Kidney capillary endothelial cell (primary cell): Measurements from ENCODE around the gene NDUFB10.

ENCODE experiments used
- DNase-seq: peaks from one replicate; pipeline ENCODE4 v3.0.0-alpha.2; 2018; ENCODE audit warnings: low spot score

The NDUFB10 gene

DNA sequence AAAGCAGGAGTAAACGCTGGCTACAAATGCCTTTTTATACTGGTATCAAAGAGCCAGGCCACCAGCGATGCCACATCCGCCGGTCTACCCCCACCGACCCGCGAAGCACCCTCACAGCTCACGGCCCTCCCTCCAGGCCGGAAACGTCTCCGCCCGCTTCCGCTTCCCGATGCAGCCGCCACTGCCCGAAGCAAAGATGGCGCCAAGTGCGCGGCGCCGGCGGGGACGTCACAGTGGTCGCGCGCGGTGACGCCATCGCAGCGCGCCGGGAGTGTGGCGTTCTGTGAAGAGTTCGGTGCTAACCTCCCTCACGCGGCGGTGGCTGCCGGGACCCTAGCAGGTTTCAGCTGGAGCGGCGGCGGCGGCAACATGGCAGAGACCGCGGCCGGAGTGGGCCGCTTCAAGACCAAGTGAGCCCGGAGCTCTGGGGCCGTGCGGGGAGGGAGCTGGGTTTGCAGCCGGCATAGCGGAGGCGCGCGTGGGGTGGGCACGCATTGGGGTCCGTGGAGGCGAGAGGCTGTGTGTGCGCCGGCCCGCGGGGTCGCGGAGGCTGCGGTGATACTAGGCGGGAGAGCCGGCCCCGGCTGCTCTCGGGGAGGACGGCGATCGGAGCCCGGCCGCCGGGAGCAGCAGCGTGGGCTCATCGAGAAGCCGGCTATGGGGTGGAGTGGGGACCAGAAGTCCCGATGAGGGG is 12.6 kb downstream of the NDUFB10 start, which contains the start of gene TBL3:
TBL3 (plus strand) TSS at position 258 of the 694 bp plus-strand sequence; CDS start at position 370, 112 bp downstream.
- DNase-seq, result peak; percentile 95

DNA sequence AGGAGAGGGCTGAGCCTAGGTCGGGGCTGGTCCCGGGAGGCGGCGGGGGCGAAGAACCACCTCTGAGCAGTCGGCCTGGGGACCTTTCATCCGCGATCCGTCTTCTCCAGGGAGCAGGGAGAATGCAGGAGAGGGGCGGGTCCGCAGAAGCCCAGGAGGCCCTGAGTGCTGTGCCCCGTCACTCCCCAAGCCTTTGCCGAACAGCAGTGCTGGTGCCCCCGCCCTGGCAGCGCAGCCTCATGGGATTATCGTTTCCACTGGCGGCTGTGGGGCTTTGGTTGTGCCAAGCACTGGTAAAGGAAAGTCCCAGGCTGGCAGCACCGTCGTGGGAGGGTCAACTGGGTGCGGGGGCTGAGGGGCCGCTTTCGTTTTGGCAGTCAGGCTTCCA is 13.1 kb downstream of the NDUFB10 start:
- DNase-seq, result no peak

- DNase-seq, result no peak
Measured at GRCh38 chr16:1973461-1974156, 14.3 kb downstream of the NDUFB10 start.

- no peak for DNase-seq
Measured at GRCh38 chr16:1974157-1975070, 15.1 kb downstream of the NDUFB10 start.

DNA sequence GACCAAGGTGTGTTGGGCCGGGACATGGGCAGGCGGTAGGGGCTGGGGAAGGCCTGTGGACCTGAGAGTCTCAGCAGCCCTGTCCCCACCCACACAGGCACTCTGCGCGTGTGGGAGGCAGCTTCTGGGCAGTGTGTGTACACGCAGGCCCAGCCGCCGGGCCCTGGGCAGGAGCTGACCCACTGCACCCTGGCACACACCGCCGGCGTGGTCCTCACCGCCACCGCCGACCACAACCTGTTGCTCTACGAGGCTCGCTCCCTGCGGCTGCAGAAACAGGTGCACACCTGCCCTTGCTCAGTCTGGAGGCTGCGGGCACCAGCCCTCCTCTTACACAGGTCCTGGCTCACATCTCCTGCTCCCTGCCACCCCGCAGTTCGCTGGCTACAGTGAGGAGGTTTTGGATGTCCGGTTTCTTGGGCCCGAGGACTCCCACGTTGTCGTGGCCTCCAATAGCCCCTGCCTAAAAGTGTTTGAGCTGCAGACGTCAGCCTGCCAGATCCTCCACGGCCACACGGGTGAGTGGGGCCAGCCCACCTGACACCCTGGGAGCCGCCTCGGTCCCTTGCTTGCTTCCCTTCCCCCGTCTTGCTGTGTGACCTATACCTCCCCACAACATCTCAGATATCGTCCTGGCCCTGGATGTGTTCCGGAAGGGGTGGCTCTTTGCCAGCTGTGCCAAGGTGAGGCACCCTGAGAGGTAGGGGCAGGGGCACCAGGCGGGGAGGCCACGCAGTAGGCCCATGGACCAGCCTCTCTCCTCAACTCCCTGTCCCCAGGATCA is 16.3 kb downstream of the NDUFB10 start:
- no peak for DNase-seq

DNA sequence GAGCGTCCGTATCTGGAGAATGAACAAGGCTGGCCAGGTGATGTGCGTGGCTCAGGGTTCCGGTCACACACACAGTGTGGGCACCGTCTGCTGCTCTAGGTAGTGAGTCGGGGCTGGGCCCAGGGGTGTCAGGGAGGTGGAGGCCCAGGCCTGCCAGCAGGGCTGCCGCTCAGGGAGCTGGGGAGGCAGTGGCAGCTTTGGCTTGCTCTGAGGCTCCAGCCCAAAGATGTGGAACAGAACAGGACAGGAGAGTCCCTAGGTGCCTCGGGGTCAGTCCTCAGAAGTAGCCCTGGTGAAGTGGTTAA is 16.8 kb downstream of the NDUFB10 start:
- DNase-seq, result no peak

GRCh38 chr16:1976951-1977874 is 17.9 kb downstream of the NDUFB10 start:
- no peak for DNase-seq

- no peak for DNase-seq
Measured at GRCh38 chr16:1977875-1978268, 18.5 kb downstream of the NDUFB10 start.

GRCh38 chr16:1978476-1979120 is 19.3 kb downstream of the NDUFB10 start:
- DNase-seq, result no peak

GRCh38 chr16:1979271-1980029 is 20.1 kb downstream of the NDUFB10 start:
- DNase-seq, result no peak

- DNase-seq, result no peak
Measured at GRCh38 chr16:1980030-1980769, 20.9 kb downstream of the NDUFB10 start.

DNA sequence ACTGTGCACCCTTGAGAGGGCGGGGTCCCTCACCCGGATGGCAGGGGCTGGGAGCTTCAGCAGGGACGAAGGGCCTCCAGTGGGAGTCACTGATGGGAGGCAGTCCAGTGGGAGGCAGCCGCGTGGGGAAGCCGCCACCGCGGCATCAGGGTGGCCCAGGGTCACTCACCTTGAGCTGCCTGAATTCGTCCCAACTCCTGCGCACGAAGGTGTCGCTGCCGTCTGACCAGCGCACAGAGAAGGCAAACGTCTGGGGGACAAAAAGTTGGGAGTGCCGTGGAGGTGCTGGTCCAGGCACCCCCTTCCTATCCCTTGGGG is 21.4 kb downstream of the NDUFB10 start:
- no peak for DNase-seq

DNA sequence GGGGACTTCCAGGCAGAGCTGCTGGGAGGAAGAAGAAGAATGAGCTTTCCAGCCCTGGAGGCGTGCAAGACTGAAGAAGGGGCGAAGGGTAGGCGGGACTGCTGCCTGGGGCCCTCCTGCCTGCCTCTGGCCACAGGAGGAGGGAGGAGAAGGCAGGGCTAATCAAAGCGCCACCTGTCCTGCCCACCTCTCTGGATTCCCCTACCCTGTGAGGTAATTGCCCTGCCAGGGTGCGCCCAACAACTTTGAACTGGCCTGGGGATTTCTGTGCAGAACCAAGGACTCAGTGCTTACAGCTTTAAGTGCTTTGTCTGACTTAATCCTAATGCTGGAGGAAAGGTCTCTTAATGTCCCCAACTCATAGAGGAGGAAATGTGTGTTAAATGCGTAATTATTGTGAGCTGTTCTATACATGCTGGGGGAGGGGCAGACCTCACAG is 22.1 kb downstream of the NDUFB10 start, which contains the start of gene NOXO1:
NOXO1 (minus strand) TSS at position 72 of the 439 bp plus-strand sequence. CDS start 290 bp downstream, outside the sequence.
- DNase-seq, result no peak

DNA sequence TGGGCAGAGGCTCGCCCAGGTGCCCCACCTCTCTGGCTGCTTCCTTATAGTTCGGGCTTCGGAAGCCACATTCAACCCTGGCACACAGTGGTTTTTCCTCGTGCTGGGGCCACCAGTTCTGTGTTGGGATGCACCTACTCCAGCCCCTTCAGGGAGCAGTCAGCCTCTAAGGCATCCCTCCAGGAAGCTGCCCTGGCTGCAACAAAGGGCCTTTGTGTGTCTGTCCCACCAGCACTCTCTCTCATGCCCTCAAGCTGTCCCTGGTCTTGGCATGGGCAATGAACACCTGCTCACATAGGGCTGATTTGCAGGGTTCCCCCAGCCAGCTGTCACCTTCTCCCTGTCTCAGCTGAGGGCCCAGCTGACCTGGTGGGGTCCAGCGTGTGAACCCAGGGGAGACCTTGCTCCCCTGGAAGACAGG is 22.7 kb downstream of the NDUFB10 start:
- no peak for DNase-seq

DNA sequence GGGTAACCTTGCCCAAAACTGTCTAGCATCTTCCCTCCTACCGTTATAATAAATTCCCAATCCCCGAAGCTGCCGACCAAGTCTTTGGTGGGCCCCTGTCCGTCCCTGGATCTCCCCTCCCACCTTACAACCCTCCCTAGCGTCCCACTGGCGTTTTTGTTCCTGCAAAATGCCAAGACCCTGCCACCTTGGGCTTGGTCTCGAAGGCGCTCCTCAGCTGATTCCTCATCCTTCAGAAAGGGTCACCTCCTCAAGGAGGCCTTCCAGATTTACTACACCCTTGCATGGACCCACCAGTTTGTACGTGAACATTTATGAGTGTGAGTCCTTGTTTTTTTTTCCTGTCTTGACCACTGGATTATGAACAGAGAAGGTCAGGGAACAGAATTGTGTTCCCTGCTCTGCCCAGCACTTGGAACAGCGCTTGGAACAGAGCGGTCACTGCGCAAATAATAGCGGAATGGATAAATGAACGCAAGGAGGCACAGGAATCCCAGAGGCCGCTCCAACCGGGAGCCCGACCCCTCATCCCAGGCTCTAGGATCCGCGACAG is 23.7 kb downstream of the NDUFB10 start:
- DNase-seq, result no peak

- peak; percentile 84 for DNase-seq
Measured at GRCh38 chr16:1983544-1984346, 24.4 kb downstream of the NDUFB10 start, which contains the start of gene GFER. GFER (plus strand) TSS chr16:1984193; CDS start chr16:1984219, 26 bp downstream.
